Testis (tissue), 2 donors: ENCODE results near the gene PI4KA.

Experiments used
- POLR2A ChIP-seq: fragments of 450-650 bp; IDR thresholded peaks from one replicate; pipeline ENCODE4 v1.6.1; 2017; ENCODE audit warnings: antibody characterized with exemption, mild to moderate bottlenecking, moderate library complexity
- TF ChIP-seq, protein P1 (sequence below), 3 experiments: fragments of 450-650 bp in 2 of 3; fragments of 200-600 bp in 1 of 3; sonication (generic) in 1 of 3; IDR thresholded peaks; one replicate each; pipeline ENCODE4 v1.5.1; 2016 to 2019; ENCODE audit warnings: antibody characterized with exemption in 3 of 3, mild to moderate bottlenecking in 2 of 3, moderate library complexity in 1 of 3

DNA sequence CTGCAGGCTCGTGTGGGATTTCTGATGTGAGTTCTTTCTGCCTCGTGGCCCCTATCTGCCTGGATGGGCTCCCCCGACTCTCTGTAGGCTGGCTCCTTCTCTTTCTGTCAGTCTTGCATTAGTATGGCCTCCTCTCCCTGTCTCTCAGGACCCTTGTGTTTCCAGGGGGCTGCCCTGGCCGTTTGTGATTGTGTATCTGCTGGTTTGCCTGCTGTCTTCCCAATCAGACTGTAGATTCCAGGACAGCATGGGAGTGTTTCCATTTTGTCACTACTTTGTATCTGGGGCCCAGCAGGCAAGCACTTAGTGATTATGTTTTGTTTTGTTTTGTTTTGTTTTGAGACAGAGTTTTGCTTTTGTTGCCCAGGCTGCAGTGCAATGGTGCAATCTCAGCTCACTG, 25.8 kb upstream of the PI4KA start:
- TF ChIP-seq, protein P1, sequence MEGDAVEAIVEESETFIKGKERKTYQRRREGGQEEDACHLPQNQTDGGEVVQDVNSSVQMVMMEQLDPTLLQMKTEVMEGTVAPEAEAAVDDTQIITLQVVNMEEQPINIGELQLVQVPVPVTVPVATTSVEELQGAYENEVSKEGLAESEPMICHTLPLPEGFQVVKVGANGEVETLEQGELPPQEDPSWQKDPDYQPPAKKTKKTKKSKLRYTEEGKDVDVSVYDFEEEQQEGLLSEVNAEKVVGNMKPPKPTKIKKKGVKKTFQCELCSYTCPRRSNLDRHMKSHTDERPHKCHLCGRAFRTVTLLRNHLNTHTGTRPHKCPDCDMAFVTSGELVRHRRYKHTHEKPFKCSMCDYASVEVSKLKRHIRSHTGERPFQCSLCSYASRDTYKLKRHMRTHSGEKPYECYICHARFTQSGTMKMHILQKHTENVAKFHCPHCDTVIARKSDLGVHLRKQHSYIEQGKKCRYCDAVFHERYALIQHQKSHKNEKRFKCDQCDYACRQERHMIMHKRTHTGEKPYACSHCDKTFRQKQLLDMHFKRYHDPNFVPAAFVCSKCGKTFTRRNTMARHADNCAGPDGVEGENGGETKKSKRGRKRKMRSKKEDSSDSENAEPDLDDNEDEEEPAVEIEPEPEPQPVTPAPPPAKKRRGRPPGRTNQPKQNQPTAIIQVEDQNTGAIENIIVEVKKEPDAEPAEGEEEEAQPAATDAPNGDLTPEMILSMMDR (IDR thresholded peaks at IDR 0.05) = no peak
- no peak for TF ChIP-seq POLR2A
